Astrocyte (in vitro differentiated cells and primary cell): ENCODE data around the gene KLHDC8B.

ENCODE experiments used
- EZH2 ChIP-seq: IDR thresholded peaks from 2 replicates; pipeline ENCODE4 v1.6.1; 2012; ENCODE audit warnings: mild to moderate bottlenecking, low read length, inconsistent platforms; ENCODE audit not compliant: insufficient read depth
- TF ChIP-seq, protein P1 (sequence below): IDR thresholded peaks from 2 replicates; pipeline ENCODE4 v1.5.1; 2011; ENCODE audit warnings: low read depth, mild to moderate bottlenecking, inconsistent platforms, low read length, moderate library complexity; ENCODE audit not compliant: insufficient read depth

DNA sequence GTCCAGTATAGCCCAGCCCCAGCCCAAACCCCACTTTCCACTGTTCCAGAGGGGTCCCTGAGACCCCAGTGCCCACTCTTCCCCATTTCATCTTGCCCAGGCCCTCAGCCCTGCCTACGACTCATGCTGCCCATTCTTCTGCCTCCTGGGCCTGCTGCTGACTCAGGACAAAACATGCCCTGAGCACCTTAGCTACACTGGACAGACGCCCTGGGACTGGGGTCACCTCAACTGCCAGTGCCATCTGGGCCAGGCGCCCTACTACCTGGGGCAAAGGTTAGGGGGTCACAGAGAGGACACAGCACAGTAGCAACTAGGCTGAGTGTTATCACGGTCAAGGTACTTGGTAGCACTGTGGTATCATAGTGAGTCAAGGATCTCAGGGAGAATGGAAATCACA lies 35.9 kb upstream of the KLHDC8B start:
- TF ChIP-seq, protein P1, sequence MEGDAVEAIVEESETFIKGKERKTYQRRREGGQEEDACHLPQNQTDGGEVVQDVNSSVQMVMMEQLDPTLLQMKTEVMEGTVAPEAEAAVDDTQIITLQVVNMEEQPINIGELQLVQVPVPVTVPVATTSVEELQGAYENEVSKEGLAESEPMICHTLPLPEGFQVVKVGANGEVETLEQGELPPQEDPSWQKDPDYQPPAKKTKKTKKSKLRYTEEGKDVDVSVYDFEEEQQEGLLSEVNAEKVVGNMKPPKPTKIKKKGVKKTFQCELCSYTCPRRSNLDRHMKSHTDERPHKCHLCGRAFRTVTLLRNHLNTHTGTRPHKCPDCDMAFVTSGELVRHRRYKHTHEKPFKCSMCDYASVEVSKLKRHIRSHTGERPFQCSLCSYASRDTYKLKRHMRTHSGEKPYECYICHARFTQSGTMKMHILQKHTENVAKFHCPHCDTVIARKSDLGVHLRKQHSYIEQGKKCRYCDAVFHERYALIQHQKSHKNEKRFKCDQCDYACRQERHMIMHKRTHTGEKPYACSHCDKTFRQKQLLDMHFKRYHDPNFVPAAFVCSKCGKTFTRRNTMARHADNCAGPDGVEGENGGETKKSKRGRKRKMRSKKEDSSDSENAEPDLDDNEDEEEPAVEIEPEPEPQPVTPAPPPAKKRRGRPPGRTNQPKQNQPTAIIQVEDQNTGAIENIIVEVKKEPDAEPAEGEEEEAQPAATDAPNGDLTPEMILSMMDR = no peak
- no peak for TF ChIP-seq EZH2
